HS-5 (cell line): ENCODE data around the gene RBM33.

Experiments
- DNase-seq: peaks from one replicate; pipeline ENCODE4 v3.0.0-alpha.2; 2012; ENCODE audit warnings: low read depth

RBM33 gene

DNA sequence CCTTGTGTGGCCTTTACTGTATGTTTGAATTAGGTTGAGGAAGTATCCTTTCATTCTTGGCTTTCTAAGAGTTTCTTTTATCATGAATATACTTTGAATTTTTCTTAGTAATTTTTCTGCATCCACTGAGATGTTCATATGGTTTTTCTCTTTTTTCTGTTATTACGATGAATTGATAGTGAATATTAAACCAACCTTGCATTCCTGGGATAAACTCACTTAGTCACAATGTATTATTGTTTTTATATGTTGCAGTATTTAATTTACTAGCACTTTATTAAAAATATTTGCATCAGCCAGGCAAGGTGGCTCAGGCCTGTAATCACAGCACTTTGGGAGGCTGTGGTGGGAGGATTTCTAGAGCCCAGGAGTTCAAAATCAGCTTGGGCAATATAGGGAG is 15.3 kb upstream of the RBM33 start:
- no peak for DNase-seq

- DNase-seq, result no peak
Measured at GRCh38 chr7:155631155-155631554, 13.3 kb upstream of the RBM33 start.

GRCh38 chr7:155635817-155636216 is 8.6 kb upstream of the RBM33 start:
- no peak for DNase-seq

DNA sequence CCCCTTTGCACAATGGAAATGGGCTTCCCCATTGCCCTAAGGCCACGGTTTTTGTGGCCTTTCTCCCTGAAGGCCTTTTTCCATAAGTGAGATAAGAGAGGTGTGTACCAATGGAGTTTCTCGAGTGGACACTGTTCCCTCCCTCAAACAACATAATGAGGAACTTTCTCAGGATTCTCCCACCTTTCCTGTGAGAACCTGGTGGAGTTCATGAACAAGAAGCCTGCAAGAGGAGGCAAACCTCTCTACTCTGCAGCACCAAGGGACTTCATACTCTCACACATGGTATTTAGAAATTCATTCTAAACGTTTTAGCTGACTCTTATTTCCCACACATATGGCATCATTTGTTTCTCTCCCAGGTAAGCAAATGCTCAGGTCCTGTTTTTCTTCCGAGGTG is 7.3 kb upstream of the RBM33 start:
- DNase-seq, result no peak

DNA sequence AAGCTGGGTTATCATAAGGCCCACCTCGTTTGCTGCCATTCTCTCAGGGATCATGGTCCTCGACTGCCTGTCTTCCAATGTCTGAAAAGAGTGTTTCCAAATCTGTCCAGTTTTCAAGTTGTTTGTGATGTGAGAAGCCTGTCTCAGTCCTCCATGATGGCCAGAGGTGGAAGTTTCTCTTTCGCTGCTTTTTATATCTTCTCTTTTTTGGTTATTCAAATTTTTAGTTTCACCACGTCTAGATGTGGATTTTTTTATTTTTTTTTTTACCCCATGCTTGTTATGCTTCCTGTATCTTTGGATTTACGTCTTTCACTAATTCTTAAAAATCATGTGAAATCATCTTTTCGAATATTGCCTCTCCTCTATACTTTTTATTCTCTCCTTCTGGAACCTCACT is 6.1 kb upstream of the RBM33 start:
- DNase-seq, result no peak

GRCh38 chr7:155639958-155640520 is 4.4 kb upstream of the RBM33 start:
- DNase-seq, result no peak

DNA sequence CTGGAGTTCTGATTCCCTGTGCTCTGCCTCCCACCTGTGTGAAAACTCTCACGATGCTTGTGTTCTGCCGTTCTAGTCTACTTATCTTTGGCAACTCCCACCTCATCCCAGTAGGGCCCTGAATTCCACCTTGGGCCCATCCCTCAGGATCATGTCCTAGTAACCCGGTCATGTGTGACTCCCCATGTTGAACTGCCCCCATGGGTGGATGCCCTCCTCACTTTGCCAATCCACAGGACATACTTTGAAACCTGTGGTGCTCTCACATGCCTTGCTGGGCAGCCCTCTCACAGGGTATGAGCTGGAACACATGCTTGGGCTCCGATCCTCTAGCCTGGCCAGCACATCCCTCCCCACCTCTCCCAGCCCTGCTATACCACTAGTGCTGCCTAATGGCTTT is 3.8 kb upstream of the RBM33 start:
- DNase-seq, result no peak

- no peak for DNase-seq
Measured at GRCh38 chr7:155643804-155644177, 670 bp upstream of the RBM33 start.

DNA sequence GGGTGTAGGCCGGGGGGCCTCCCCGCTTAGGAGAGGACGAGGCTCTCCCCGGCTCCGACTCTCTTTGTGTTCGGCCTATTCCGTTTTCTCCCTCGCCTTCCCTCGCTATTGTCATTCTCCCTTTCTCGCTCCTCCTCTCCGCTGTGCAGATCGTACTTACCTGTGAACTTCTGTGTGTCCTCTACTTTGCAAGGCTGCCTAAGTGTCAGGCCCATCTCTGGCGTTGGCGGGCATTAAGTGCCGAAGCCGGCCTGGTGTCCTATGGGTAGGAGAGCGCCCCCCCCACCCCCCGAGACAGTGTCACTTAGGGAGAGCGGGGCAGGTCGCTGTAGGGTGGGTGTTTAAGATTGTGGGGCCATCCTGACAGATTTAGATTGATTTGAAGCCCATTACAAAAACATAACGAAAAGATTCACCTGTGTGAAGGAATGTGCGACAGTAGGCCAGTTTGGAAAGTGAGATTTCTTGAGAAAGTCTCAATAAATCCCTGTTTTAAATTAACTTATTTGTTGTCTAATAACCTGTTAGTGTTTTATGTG is 579 bp downstream of the RBM33 start:
- no peak for DNase-seq

- no peak for DNase-seq
Measured at GRCh38 chr7:155645662-155646061, 1.2 kb downstream of the RBM33 start.

DNA sequence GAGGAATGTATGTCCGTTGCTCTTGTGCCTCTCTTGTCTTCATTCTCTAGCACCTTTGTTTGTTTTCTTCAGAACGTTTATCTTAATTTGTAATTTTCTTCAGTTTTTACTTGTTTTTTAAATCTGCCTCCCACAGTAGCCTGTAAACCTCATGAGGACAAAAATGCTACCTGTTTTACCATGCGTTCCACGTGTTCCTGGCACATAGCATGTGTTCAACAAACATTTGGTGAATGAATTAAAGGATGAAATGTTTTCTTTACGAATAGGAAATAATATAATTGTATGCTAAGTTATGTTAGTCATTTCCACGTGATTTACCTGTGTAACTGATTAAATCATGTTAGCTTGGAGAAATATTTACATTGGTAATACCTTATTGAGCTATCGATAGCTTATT is 2.2 kb downstream of the RBM33 start:
- DNase-seq, result no peak

- DNase-seq, result no peak
Measured at GRCh38 chr7:155647302-155647701, 2.8 kb downstream of the RBM33 start.

- DNase-seq, result no peak
Measured at GRCh38 chr7:155647734-155648133, 3.3 kb downstream of the RBM33 start.

DNA sequence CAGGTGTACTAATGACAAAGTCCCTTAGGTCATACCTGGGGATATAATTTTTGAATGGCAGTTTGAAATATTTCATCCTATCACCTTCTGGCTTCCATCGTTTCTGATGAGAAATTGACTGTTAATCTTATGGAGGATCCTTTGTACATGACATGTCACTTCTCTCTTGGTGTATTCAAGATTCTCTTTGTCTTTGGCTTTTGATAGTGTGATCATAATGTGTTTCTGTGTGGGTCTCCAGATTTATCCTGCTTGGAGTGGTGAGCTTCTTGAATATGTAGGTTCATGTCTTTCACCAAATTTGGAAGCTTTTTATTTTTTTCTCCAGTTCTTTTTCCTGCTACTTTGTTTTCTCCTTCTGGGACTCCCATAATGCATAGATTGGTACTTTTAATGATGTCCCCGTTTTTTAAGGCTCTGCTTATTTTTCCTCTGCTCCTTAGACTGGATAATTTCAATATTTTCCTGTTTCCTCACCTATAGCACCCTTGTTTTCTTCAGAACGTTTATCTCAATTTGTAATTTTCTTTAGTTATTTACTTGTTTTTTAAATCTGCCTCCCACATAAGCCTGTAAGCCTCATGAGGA is 4.4 kb downstream of the RBM33 start:
- no peak for DNase-seq

- no peak for DNase-seq
Measured at GRCh38 chr7:155649588-155649987, 5.1 kb downstream of the RBM33 start.

- no peak for DNase-seq
Measured at GRCh38 chr7:155652156-155653114, 8.0 kb downstream of the RBM33 start.

GRCh38 chr7:155653803-155654202 is 9.3 kb downstream of the RBM33 start:
- DNase-seq, result no peak

GRCh38 chr7:155656891-155657290 is 12.4 kb downstream of the RBM33 start:
- DNase-seq, result no peak

GRCh38 chr7:155660059-155660757 is 15.7 kb downstream of the RBM33 start:
- no peak for DNase-seq

DNA sequence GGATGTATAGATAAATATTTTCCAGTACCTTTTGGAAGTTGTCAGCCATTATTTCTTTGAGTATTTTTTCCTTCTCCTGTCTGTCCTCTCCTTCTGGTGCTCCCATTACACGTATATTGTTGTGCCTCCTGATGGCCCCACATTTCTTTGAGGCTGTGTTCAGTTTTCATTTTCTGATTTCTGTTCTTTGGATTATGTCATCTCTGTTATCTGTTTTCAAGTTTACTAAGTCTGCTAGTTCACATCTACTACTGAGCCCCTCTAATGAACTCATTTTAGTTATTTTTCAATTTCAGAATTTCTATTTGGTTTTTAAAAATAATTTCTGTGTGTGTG is 16.3 kb downstream of the RBM33 start:
- DNase-seq, result no peak

GRCh38 chr7:155662343-155663043 is 18.0 kb downstream of the RBM33 start:
- no peak for DNase-seq

GRCh38 chr7:155663937-155664336 is 19.5 kb downstream of the RBM33 start:
- DNase-seq, result no peak
